ENCODE data around the gene RNLS.

DNA sequence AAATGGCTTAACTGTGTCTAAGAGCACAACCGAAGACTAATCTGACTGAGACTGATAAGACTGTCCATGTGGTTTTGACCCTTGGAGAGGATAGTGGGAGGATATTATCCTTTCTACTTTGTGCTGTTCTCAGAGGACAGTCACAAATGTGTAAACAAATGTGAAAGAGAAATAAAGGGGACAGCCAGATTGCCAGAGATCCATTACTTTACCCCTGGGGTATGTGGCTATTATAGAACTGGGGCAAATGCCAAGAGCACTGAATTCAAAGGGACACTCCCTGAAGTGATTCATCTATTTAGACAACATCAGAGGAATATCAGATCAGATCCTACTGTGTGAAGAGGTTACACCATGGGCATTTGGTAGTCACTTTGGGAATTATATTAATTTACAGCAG is 154.7 kb downstream of the RNLS start:
- TF ChIP-seq, protein P1, sequence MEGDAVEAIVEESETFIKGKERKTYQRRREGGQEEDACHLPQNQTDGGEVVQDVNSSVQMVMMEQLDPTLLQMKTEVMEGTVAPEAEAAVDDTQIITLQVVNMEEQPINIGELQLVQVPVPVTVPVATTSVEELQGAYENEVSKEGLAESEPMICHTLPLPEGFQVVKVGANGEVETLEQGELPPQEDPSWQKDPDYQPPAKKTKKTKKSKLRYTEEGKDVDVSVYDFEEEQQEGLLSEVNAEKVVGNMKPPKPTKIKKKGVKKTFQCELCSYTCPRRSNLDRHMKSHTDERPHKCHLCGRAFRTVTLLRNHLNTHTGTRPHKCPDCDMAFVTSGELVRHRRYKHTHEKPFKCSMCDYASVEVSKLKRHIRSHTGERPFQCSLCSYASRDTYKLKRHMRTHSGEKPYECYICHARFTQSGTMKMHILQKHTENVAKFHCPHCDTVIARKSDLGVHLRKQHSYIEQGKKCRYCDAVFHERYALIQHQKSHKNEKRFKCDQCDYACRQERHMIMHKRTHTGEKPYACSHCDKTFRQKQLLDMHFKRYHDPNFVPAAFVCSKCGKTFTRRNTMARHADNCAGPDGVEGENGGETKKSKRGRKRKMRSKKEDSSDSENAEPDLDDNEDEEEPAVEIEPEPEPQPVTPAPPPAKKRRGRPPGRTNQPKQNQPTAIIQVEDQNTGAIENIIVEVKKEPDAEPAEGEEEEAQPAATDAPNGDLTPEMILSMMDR (conservative IDR thresholded peaks at IDR 0.05; ENCODE audit: low read length): no peak
- TF ChIP-seq EZH2phosphoT487 (IDR thresholded peaks at IDR 0.05; ENCODE audit: borderline replicate concordance, low read depth, low read length): no peak

All from OCI-LY7 (cell line).